Activated CD8-positive, alpha-beta T cell treated with anti-CD3 and anti-CD28 coated beads for 36 hours (primary cell): Measurements from ENCODE around the gene APPBP2. TPM values are rescaled to one million over a fixed set of nuclear protein-coding genes. Genes with fewer than 3 reads are reported as not detected.

Experiments used
- ATAC-seq: fragments of 200-7000 bp; cut with Tn5 transposase; one replicate; pipeline ENCODE4 v1.10.0; 2021; ENCODE audit warnings: mild to moderate bottlenecking, moderate library complexity
- CTCF ChIA-PET: fragments of 350-600 bp; sonication (Branson Sonifier 250); formaldehyde crosslinking; loops from one replicate; lab custom pipeline; 2021; ENCODE audit warnings: antibody characterized with exemption; lab: Charles Lee
- POLR2A ChIA-PET: fragments of 350-600 bp; sonication (Branson Sonifier 250); formaldehyde crosslinking; loops from one replicate; lab custom pipeline; 2021; ENCODE audit warnings: antibody characterized with exemption; lab: Charles Lee
- DNase-seq: peaks from one replicate; pipeline ENCODE4 v3.0.0-alpha.2; 2020
- H3K27ac Mint-ChIP-seq: one replicate; pipeline ENCODE4 v1.8.0; 2021; ENCODE audit warnings: mild to moderate bottlenecking, mixed read lengths
- H3K27me3 Mint-ChIP-seq: one replicate; pipeline ENCODE4 v1.8.0; 2021; ENCODE audit warnings: mixed read lengths
- H3K36me3 Mint-ChIP-seq: one replicate; pipeline ENCODE4 v1.8.0; 2021; ENCODE audit warnings: low read depth, mixed read lengths
- H3K4me1 Mint-ChIP-seq: one replicate; pipeline ENCODE4 v1.8.0; 2021; ENCODE audit warnings: low read depth, mixed read lengths
- H3K4me3 Mint-ChIP-seq: one replicate; pipeline ENCODE4 v1.8.0; 2021; ENCODE audit warnings: mild to moderate bottlenecking, moderate library complexity, mixed read lengths
- H3K9me3 Mint-ChIP-seq: one replicate; pipeline ENCODE4 v1.8.0; 2021; ENCODE audit warnings: mixed read lengths
- CTCF ChIP-seq: fragments of 200-600 bp; IDR thresholded peaks from one replicate; pipeline ENCODE4 v1.8.0; 2022; ENCODE audit warnings: antibody characterized with exemption, mild to moderate bottlenecking
- intact Hi-C: fragments of 100-400 bp; cut with micrococcal nuclease; formaldehyde crosslinking; loops from one replicate; pipeline ENCODE4 v1.10.0; 2022
- total RNA-seq, 2 experiments: library from RNA; stranded (reverse); gene quantifications; one replicate each; pipeline ENCODE4 v1.2.3, GENCODE V29; 2021

Gene APPBP2
- total RNA-seq, 2 experiments from 2014 or later: 22.5 to 22.8 TPM

DNA sequence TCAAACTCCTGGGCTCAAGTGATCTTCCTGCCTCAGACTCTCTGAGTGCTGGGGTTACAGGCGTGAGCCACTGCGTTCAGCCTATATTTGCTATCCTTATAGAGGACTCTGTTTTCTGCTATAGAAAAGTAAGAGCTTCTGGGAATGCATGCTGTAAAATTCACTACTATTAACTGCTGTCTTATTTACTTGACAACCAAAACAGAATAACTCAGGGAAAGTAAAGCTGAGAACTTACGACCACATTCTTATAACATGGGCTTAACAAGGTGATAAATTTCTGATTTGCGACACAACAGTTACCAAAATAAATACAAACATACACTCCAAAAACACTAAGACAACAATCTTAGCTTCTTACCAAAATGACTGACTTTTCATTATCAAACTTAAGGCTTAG is 23.9 kb downstream of the APPBP2 start:
- POLR2A ChIA-PET: no interaction called here
- no peak for DNase-seq
- Mint-ChIP-seq H3K36me3 (peaks cover 19% of the 10 kb centered on the region), H3K9me3 (no peaks in the 10 kb centered on the region), H3K27ac (no peak overlapping the region), H3K4me1 (peaks cover 15% of the 10 kb centered on the region), H3K27me3 (no peaks in the 10 kb centered on the region), H3K4me3 (no peak overlapping the region)
- TF ChIP-seq CTCF: no peak
- intact Hi-C loops: no loop called here
- ATAC-seq: no peak
- CTCF ChIA-PET: no interaction called here

- Mint-ChIP-seq H3K9me3 (no peaks in the 10 kb centered on the region), H3K4me3 (no peak overlapping the region), H3K27ac (no peak overlapping the region), H3K36me3 (peaks cover 23% of the 10 kb centered on the region), H3K4me1 (peaks cover 15% of the 10 kb centered on the region), H3K27me3 (no peaks in the 10 kb centered on the region)
- DNase-seq (no peak), ATAC-seq (no peak)
- POLR2A ChIA-PET: no interaction called here
- intact Hi-C loops: no loop called here
- CTCF ChIA-PET: no interaction called here
- no peak for TF ChIP-seq CTCF
These were observed 24.5 kb downstream of the APPBP2 start for GRCh38 chr17:60501589-60501988.

DNA sequence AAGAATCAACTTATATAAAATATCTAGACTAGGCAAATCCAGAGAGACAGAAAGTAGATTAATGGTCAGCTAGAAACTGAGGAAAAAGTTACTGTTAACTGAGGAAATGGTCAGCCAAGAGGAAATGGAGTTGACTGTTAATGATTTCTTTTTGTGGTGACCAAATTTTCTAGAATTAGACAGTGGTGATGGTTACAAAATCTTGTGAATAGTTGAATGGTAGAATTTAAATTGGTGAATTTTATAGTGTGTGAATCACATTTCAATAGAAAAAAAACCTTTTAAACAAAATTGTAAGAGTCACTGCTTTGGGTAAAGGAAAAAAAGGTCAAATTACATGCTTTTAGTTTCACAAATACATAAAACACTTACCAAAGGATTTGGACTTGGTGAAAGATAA is 30.0 kb downstream of the APPBP2 start:
- no peak for ATAC-seq
- peaks cover under 1% of the 10 kb centered on the region for H3K4me1 Mint-ChIP-seq
- intact Hi-C loops: no loop called here
- ChIA-PET POLR2A (no interaction called here), CTCF (no interaction called here)
- H3K9me3 Mint-ChIP-seq: peaks cover 11% of the 10 kb centered on the region
- no peak for TF ChIP-seq CTCF
- DNase-seq: no peak
- H3K4me3 Mint-ChIP-seq: no peak overlapping the region
- H3K27me3 Mint-ChIP-seq: no peaks in the 10 kb centered on the region
- H3K27ac Mint-ChIP-seq: no peak overlapping the region
- H3K36me3 Mint-ChIP-seq: peaks cover 61% of the 10 kb centered on the region

- Mint-ChIP-seq H3K27me3 (no peaks in the 10 kb centered on the region), H3K9me3 (peaks cover 16% of the 10 kb centered on the region), H3K4me1 (peaks cover 4% of the 10 kb centered on the region), H3K27ac (no peak overlapping the region), H3K4me3 (no peak overlapping the region), H3K36me3 (peaks cover 69% of the 10 kb centered on the region)
- ATAC-seq (no peak), DNase-seq (no peak)
- intact Hi-C loops: no loop called here
- CTCF ChIA-PET: no interaction called here
- POLR2A ChIA-PET: interaction anchor here (0.6 kb wide), 1 partner anchor 106 kb away, joined by 3 read pairs; no protein-coding TSS in a partner anchor
- TF ChIP-seq CTCF: no peak
These were observed 30.8 kb downstream of the APPBP2 start for GRCh38 chr17:60495260-60495659.

GRCh38 chr17:60493847-60494321 is 32.2 kb downstream of the APPBP2 start:
- POLR2A ChIA-PET: no interaction called here
- intact Hi-C loops: no loop called here
- peaks cover 66% of the 10 kb centered on the region for H3K36me3 Mint-ChIP-seq
- CTCF ChIA-PET: no interaction called here
- H3K9me3 Mint-ChIP-seq: peaks cover 16% of the 10 kb centered on the region
- ATAC-seq: no peak
- no peak for TF ChIP-seq CTCF
- no peak overlapping the region for H3K4me3 Mint-ChIP-seq
- H3K27me3 Mint-ChIP-seq: no peaks in the 10 kb centered on the region
- no peak for DNase-seq
- H3K4me1 Mint-ChIP-seq: peaks cover 4% of the 10 kb centered on the region
- no peak overlapping the region for H3K27ac Mint-ChIP-seq
